Suprapubic skin (tissue), 4 donors: ENCODE measurements around the gene KIF6. TPM values are rescaled to one million over a fixed set of nuclear protein-coding genes. Genes with fewer than 3 reads are reported as not detected.

ENCODE experiments used
- DNase-seq, 2 donors: peaks; one replicate each; pipeline ENCODE4 v3.0.0-alpha.2; 2019; ENCODE audit warnings: low spot score in 2 of 2
- H3K27ac ChIP-seq: fragments of 200-600 bp; sonication (generic); one replicate; pipeline ENCODE4 v1.5.1; 2019
- H3K27me3 ChIP-seq: fragments of 200-600 bp; sonication (generic); one replicate; pipeline ENCODE4 v1.5.1; 2019
- H3K36me3 ChIP-seq: fragments of 200-600 bp; sonication (generic); one replicate; pipeline ENCODE4 v1.5.1; 2019
- H3K4me1 ChIP-seq: fragments of 200-600 bp; sonication (generic); one replicate; pipeline ENCODE4 v1.5.1; 2019
- H3K4me3 ChIP-seq: fragments of 200-600 bp; sonication (generic); one replicate; pipeline ENCODE4 v1.5.1; 2019; ENCODE audit warnings: mild to moderate bottlenecking
- H3K9me3 ChIP-seq: fragments of 200-600 bp; sonication (generic); one replicate; pipeline ENCODE4 v1.5.1; 2019
- CTCF ChIP-seq, 2 donors: fragments of 200-600 bp in 1 of 2; fragments of 450-650 bp in 1 of 2; sonication (generic) in 1 of 2; IDR thresholded peaks; one replicate each; pipeline ENCODE4 v1.5.1; 2016 to 2019; ENCODE audit warnings: antibody characterized with exemption in 2 of 2, mild to moderate bottlenecking in 1 of 2, moderate library complexity in 1 of 2
- EP300 ChIP-seq: sonication (generic); formaldehyde crosslinking; IDR thresholded peaks from one replicate; pipeline ENCODE4 v1.6.1; 2017; ENCODE audit warnings: antibody characterized with exemption
- POLR2A ChIP-seq, 2 donors: fragments of 450-650 bp; IDR thresholded peaks; one replicate each; pipeline ENCODE4 v1.6.1; 2017; ENCODE audit warnings: antibody characterized with exemption in 2 of 2, mild to moderate bottlenecking in 2 of 2, moderate library complexity in 2 of 2
- POLR2AphosphoS5 ChIP-seq, 3 donors: sonication (generic); formaldehyde crosslinking; IDR thresholded peaks; one replicate each; pipeline ENCODE4 v1.6.1; 2017; ENCODE audit warnings: antibody characterized with exemption in 3 of 3
- WGBS: methylation state at CpG from one replicate; pipeline ENCODE4 v1.1.5; 2018; 5-methylcytosine and 5-hydroxymethylcytosine counted together
- total RNA-seq, 4 donors: library from RNA; depleted of rRNA; stranded (reverse); fragments of >200 nt; gene quantifications; one replicate each; pipeline ENCODE4 v1.1.0, GENCODE V29; 2016

Gene KIF6
- total RNA-seq, 4 donors from 2014 or later: 0.18 to 1.1 TPM; not detected in 2

- H3K9me3 ChIP-seq: no peaks in the 10 kb centered on the region
- H3K4me3 ChIP-seq: no peak overlapping the region
- no peaks in the 10 kb centered on the region for H3K27me3 ChIP-seq
- no peak for DNase-seq
- H3K4me1 ChIP-seq: peaks cover 35% of the 10 kb centered on the region
- TF ChIP-seq POLR2AphosphoS5 (IDR thresholded peaks at IDR 0.05) (no peak), EP300 (no peak), POLR2A (IDR thresholded peaks at IDR 0.05) (no peak), CTCF (IDR thresholded peaks at IDR 0.05) (no peak)
- H3K27ac ChIP-seq: peak overlapping the region; percentile 82
- no peaks in the 10 kb centered on the region for H3K36me3 ChIP-seq
- 75% methylated on average over 15 of the region's 15 CpGs for WGBS
Observed at GRCh38 chr6:39420300-39421265, 304.6 kb downstream of the KIF6 start.

- no peak for TF ChIP-seq POLR2AphosphoS5 (IDR thresholded peaks at IDR 0.05)
- no peak for TF ChIP-seq CTCF (IDR thresholded peaks at IDR 0.05)
- no peak for TF ChIP-seq EP300
- WGBS: 74% methylated on average over 3 of the region's 3 CpGs
- Histone ChIP-seq H3K4me3 (no peak overlapping the region), H3K4me1 (peaks cover 27% of the 10 kb centered on the region), H3K9me3 (no peaks in the 10 kb centered on the region), H3K27ac (no peak overlapping the region), H3K27me3 (no peaks in the 10 kb centered on the region), H3K36me3 (no peaks in the 10 kb centered on the region)
- no peak for DNase-seq
Observed at GRCh38 chr6:39419607-39420006, 305.6 kb downstream of the KIF6 start.

- TF ChIP-seq POLR2A (IDR thresholded peaks at IDR 0.05) (no peak), CTCF (IDR thresholded peaks at IDR 0.05) (no peak)
- Histone ChIP-seq H3K27ac (no peak overlapping the region), H3K36me3 (no peaks in the 10 kb centered on the region), H3K4me1 (peaks cover 15% of the 10 kb centered on the region), H3K9me3 (no peaks in the 10 kb centered on the region), H3K4me3 (no peak overlapping the region), H3K27me3 (no peaks in the 10 kb centered on the region)
- no peak for DNase-seq
- WGBS: 81% methylated on average over 2 of the region's 2 CpGs
Observed at GRCh38 chr6:39417440-39417839, 307.8 kb downstream of the KIF6 start.

GRCh38 chr6:39416728-39417127 lies 308.5 kb downstream of the KIF6 start:
- Histone ChIP-seq H3K27me3 (no peaks in the 10 kb centered on the region), H3K9me3 (no peaks in the 10 kb centered on the region), H3K4me1 (peaks cover 8% of the 10 kb centered on the region), H3K27ac (no peak overlapping the region), H3K4me3 (no peak overlapping the region), H3K36me3 (no peaks in the 10 kb centered on the region)
- 39% methylated on average over 4 of the region's 4 CpGs for WGBS
- no peak for TF ChIP-seq CTCF (IDR thresholded peaks at IDR 0.05)
- peak in 1 of 3 donors; percentile 59 for TF ChIP-seq POLR2AphosphoS5 (IDR thresholded peaks at IDR 0.05)
- TF ChIP-seq POLR2A (IDR thresholded peaks at IDR 0.05): no peak
- no peak for TF ChIP-seq EP300
- peak in 1 of 2 donors; percentile 80 for DNase-seq

- WGBS: 63% methylated on average over 3 of the region's 3 CpGs
- no peak for DNase-seq
- H3K27ac ChIP-seq: no peak overlapping the region
Observed at GRCh38 chr6:39416026-39416425, 309.2 kb downstream of the KIF6 start.

More at GRCh38 chr6:39416026-39416425, 309.2 kb downstream of the KIF6 start:
- Histone ChIP-seq H3K27me3 (no peaks in the 10 kb centered on the region), H3K4me3 (no peak overlapping the region), H3K4me1 (peaks cover 4% of the 10 kb centered on the region), H3K9me3 (no peaks in the 10 kb centered on the region), H3K36me3 (no peaks in the 10 kb centered on the region)
- TF ChIP-seq EP300 (no peak), CTCF (IDR thresholded peaks at IDR 0.05) (no peak)
